H1 (cell line): ENCODE measurements around the gene CACNA1C. TPM values are rescaled to one million over a fixed set of nuclear protein-coding genes. Genes with fewer than 3 reads are reported as not detected.

Experiments used
- CTCF ChIA-PET: fragments of 300-600 bp; sonication (Branson Sonifier 250); formaldehyde crosslinking; loops from one replicate; lab custom pipeline; 2021; ENCODE audit not compliant: partially characterized antibody; lab: Charles Lee
- POLR2A ChIA-PET: fragments of 300-600 bp; sonication (Branson Sonifier 250); formaldehyde crosslinking; loops from one replicate; lab custom pipeline; 2021; ENCODE audit warnings: inconsistent platforms; ENCODE audit not compliant: partially characterized antibody; lab: Charles Lee
- DNase-seq, 2 experiments: peaks; one replicate each; pipeline versions ENCODE4 v3.0.0 to v3.0.0-alpha.2; 2010 to 2022; ENCODE audit warnings: low spot score in 2 of 2, low read depth in 1 of 2, mixed read lengths in 1 of 2
- FAIRE-seq: peaks from 2 replicates; lab custom pipeline; 2011; peaks lifted over from hg19 to GRCh38; lab: Jason Lieb, UNC
- H2AFZ ChIP-seq: 2 replicates; pipeline ENCODE4 v1.8.1; 2012; ENCODE audit warnings: low read length, inconsistent platforms
- H2AK5ac ChIP-seq: 2 replicates; pipeline ENCODE4 v1.6.1; 2013; ENCODE audit warnings: low read depth, low read length
- H2BK120ac ChIP-seq: replicated peaks from 2 replicates; pipeline ENCODE3; 2013; ENCODE audit warnings: low read depth, low read length, inconsistent platforms
- H2BK12ac ChIP-seq: 2 replicates; pipeline ENCODE4 v1.6.1; 2013; ENCODE audit warnings: low read depth, low read length
- H2BK15ac ChIP-seq: 2 replicates; pipeline ENCODE4 v1.6.1; 2013; ENCODE audit warnings: low read length
- H2BK20ac ChIP-seq: 2 replicates; pipeline ENCODE4 v1.6.1; 2013; ENCODE audit warnings: low read length
- H2BK5ac ChIP-seq: 2 replicates; pipeline ENCODE4 v1.6.1; 2013; ENCODE audit warnings: low read depth, low read length
- H3K14ac ChIP-seq: 2 replicates; pipeline ENCODE4 v1.6.1; 2013; ENCODE audit warnings: inconsistent platforms; ENCODE audit not compliant: insufficient read length
- H3K18ac ChIP-seq: 2 replicates; pipeline ENCODE4 v1.6.1; 2013; ENCODE audit warnings: low read length; ENCODE audit errors: extremely low read depth
- H3K23ac ChIP-seq: 2 replicates; pipeline ENCODE4 v1.6.1; 2013; ENCODE audit warnings: inconsistent platforms; ENCODE audit not compliant: insufficient read length
- H3K23me2 ChIP-seq: 2 replicates; pipeline ENCODE4 v1.6.1; 2013; ENCODE audit warnings: low read depth, low read length
- H3K27ac ChIP-seq: 2 replicates; pipeline ENCODE4 v1.6.1; 2011; ENCODE audit warnings: low read depth, low read length, inconsistent platforms
- H3K27me3 ChIP-seq, 4 experiments: replicated peaks in 1 of 4; 1 replicate in 1 of 4; 2 replicates in 3 of 4; pipeline versions ENCODE4 v1.6.1 to v1.8.1; 2011 to 2013; ENCODE audit warnings: low read length in 3 of 4, mild to moderate bottlenecking in 3 of 4, inconsistent platforms in 2 of 4, mixed read lengths in 2 of 4, moderate library complexity in 1 of 4; ENCODE audit not compliant: control insufficient read depth in 3 of 4, insufficient read depth in 3 of 4; ENCODE audit errors: extremely low read depth in 1 of 4
- H3K36me3 ChIP-seq, 4 experiments: 2 replicates each; pipeline versions ENCODE4 v1.6.1 to v1.8.1; 2011 to 2013; ENCODE audit warnings: mild to moderate bottlenecking in 4 of 4, low read length in 3 of 4, moderate library complexity in 2 of 4, control low read depth in 1 of 4, inconsistent platforms in 1 of 4; ENCODE audit not compliant: insufficient read depth in 4 of 4, control insufficient read depth in 2 of 4
- H3K4ac ChIP-seq: replicated peaks from 2 replicates; pipeline ENCODE3; 2013; ENCODE audit warnings: low read length, low read depth, mixed read lengths, inconsistent platforms; ENCODE audit not compliant: insufficient read length
- H3K4me1 ChIP-seq, 4 experiments: replicated peaks in 1 of 4; 1 replicate in 1 of 4; 2 replicates in 3 of 4; pipeline versions ENCODE4 v1.6.1 to v1.8.1; 2011 to 2013; ENCODE audit warnings: low read length in 3 of 4, inconsistent platforms in 2 of 4, mixed read lengths in 1 of 4; ENCODE audit not compliant: insufficient read depth in 4 of 4, control insufficient read depth in 3 of 4
- H3K4me2 ChIP-seq, 2 experiments: 2 replicates each; pipeline versions ENCODE4 v1.6.1 to v1.8.1; 2011 to 2013; ENCODE audit warnings: low read depth in 2 of 2, low read length in 2 of 2, control low read depth in 1 of 2, inconsistent platforms in 1 of 2, mild to moderate bottlenecking in 1 of 2; ENCODE audit not compliant: insufficient read depth in 1 of 2
- H3K4me3 ChIP-seq, 4 experiments: fragments of 200-600, 300-600 bp in 1 of 4; sonication (generic), shearing (Covaris generic), sonication (Bioruptor Twin) in 1 of 4; 2 replicates each; pipeline versions ENCODE4 v1.5.1 to v1.8.1; 2011 to 2016; ENCODE audit warnings: low read length in 4 of 4, low read depth in 3 of 4, control low read depth in 2 of 4, inconsistent platforms in 2 of 4, mild to moderate bottlenecking in 2 of 4, mixed read lengths in 1 of 4, moderate library complexity in 1 of 4; ENCODE audit not compliant: insufficient read depth in 2 of 4; ENCODE audit errors: extremely low read depth in 1 of 4
- H3K56ac ChIP-seq: replicated peaks from 2 replicates; pipeline ENCODE3; 2013; ENCODE audit warnings: low read depth, mild to moderate bottlenecking, mixed read lengths, low read length, inconsistent platforms; ENCODE audit not compliant: insufficient read length
- H3K79me1 ChIP-seq: 2 replicates; pipeline ENCODE4 v1.6.1; 2013; ENCODE audit warnings: low read depth, low read length, control low read depth
- H3K79me2 ChIP-seq, 2 experiments: 2 replicates each; pipeline versions ENCODE4 v1.6.1 to v1.8.1; 2012 to 2013; ENCODE audit warnings: low read length in 2 of 2, mild to moderate bottlenecking in 2 of 2, inconsistent platforms in 1 of 2; ENCODE audit not compliant: insufficient read depth in 2 of 2, control insufficient read depth in 1 of 2
- H3K9ac ChIP-seq, 4 experiments: replicated peaks in 1 of 4; 1 replicate in 1 of 4; 2 replicates in 3 of 4; pipeline versions ENCODE4 v1.6.1 to v1.8.1; 2011 to 2013; ENCODE audit warnings: low read depth in 3 of 4, low read length in 3 of 4, control low read depth in 2 of 4, mild to moderate bottlenecking in 2 of 4, moderate library complexity in 2 of 4, inconsistent platforms in 1 of 4; ENCODE audit errors: extremely low read depth in 1 of 4
- H3K9me3 ChIP-seq, 2 experiments: 2 replicates each; pipeline versions ENCODE4 v1.6.1 to v1.8.1; 2012 to 2013; ENCODE audit warnings: mild to moderate bottlenecking in 2 of 2, moderate library complexity in 2 of 2, control low read depth in 1 of 2, inconsistent platforms in 1 of 2, low read depth in 1 of 2, low read length in 1 of 2, mixed read lengths in 1 of 2; ENCODE audit not compliant: insufficient read depth in 2 of 2
- H4K20me1 ChIP-seq, 2 experiments: replicated peaks in 1 of 2; 2 replicates each; pipeline versions ENCODE3 to v1.8.1; 2011 to 2013; ENCODE audit warnings: inconsistent platforms in 2 of 2, low read length in 2 of 2, mild to moderate bottlenecking in 1 of 2; ENCODE audit not compliant: insufficient read depth in 2 of 2, control insufficient read depth in 1 of 2
- H4K5ac ChIP-seq: 2 replicates; pipeline ENCODE4 v1.6.1; 2013; ENCODE audit warnings: low read length, low read depth, mixed read lengths, inconsistent platforms; ENCODE audit not compliant: insufficient read length
- H4K8ac ChIP-seq: 2 replicates; pipeline ENCODE4 v1.8.0; 2013; ENCODE audit warnings: mild to moderate bottlenecking, moderate library complexity, low read length, inconsistent platforms; ENCODE audit not compliant: insufficient read depth; ENCODE audit errors: extremely low read depth
- H4K91ac ChIP-seq: replicated peaks from 2 replicates; pipeline ENCODE3; 2013; ENCODE audit warnings: low read length, mixed read lengths, inconsistent platforms; ENCODE audit not compliant: insufficient read length
- CBX8 ChIP-seq: fragments of 300-800, 300-1000 bp; sonication (generic); IDR thresholded peaks from 2 replicates; pipeline ENCODE4 v1.7.1; 2016; ENCODE audit warnings: low read depth, low read length, borderline replicate concordance
- GTF2F1 ChIP-seq: IDR thresholded peaks from 2 replicates; pipeline ENCODE4 v1.6.1; 2012; ENCODE audit warnings: low read depth, low read length, improper control_type of control experiment, borderline replicate concordance
- JUN ChIP-seq: IDR thresholded peaks from 2 replicates; pipeline ENCODE4 v1.6.1; 2011; ENCODE audit warnings: low read depth, mild to moderate bottlenecking, improper control_type of control experiment, low read length
- KDM4A ChIP-seq: IDR thresholded peaks from one replicate; pipeline ENCODE4 v1.7.1; 2012; ENCODE audit warnings: low read depth, mild to moderate bottlenecking, moderate library complexity, low read length, inconsistent platforms; ENCODE audit not compliant: severe bottlenecking
- NRF1 ChIP-seq: IDR thresholded peaks from 2 replicates; pipeline ENCODE4 v1.6.1; 2011; ENCODE audit warnings: mild to moderate bottlenecking, low read depth, low read length, improper control_type of control experiment
- RAD21 ChIP-seq, 2 experiments: IDR thresholded peaks in 1 of 2; conservative IDR thresholded peaks in 1 of 2; 2 replicates each; pipeline ENCODE4 v1.6.1; 2011; ENCODE audit warnings: low read depth in 2 of 2, low read length in 2 of 2, improper control_type of control experiment in 1 of 2, inconsistent platforms in 1 of 2, mild to moderate bottlenecking in 1 of 2, moderate library complexity in 1 of 2
- TAF7 ChIP-seq: optimal IDR thresholded peaks from 2 replicates; pipeline ENCODE3; 2011; ENCODE audit warnings: low read depth, mild to moderate bottlenecking, inconsistent platforms, low read length, moderate library complexity, borderline replicate concordance
- WGBS, 2 experiments: shearing (Covaris generic) in 1 of 2; methylation state at CpG; one replicate each; pipeline versions ENCODE4 v1.1.6 to v1.1.7; 2013 to 2015; ENCODE audit warnings: low lambda C conversion rate in 2 of 2, mixed read lengths in 2 of 2, inconsistent platforms in 1 of 2, low coverage in 1 of 2, missing lambda C conversion rate in 1 of 2; ENCODE audit not compliant: insufficient replicate concordance in 2 of 2, insufficient coverage in 1 of 2, insufficient read length in 1 of 2; ENCODE audit errors: extremely low coverage in 1 of 2, missing lambda C conversion rate in 1 of 2; 5-methylcytosine and 5-hydroxymethylcytosine counted together
- polyA plus RNA-seq, 7 experiments: library from polyadenylated mRNA; depleted of rRNA in 3 of 7; stranded (reverse) in 5 of 7; unstranded in 2 of 7; fragments of >200 nt in 5 of 7; fragments of 200-250 nt in 2 of 7; gene quantifications; 1 replicate in 5 of 7; 2 replicates in 1 of 7; 4 replicates in 1 of 7; pipeline versions ENCODE4 v1.2.1 to v1.2.3, GENCODE V29; 2011 to 2013; ENCODE audit warnings: missing spikeins in 2 of 7, mixed read lengths in 2 of 7
- total RNA-seq: library from RNA; stranded (reverse); fragmentation: NEBNext Ultra II Directional; extraction: Animal tissue kit (Norgen Biotek cat#: 25700); gene quantifications from 2 replicates; pipeline ENCODE4 v1.2.1, GENCODE V29; 2021

Gene CACNA1C
- total and polyA plus RNA-seq, 2 of the 8 experiments (the other 6 are each of a cell fraction or from before 2014, with no cell fraction given), result 1.3 TPM

DNA sequence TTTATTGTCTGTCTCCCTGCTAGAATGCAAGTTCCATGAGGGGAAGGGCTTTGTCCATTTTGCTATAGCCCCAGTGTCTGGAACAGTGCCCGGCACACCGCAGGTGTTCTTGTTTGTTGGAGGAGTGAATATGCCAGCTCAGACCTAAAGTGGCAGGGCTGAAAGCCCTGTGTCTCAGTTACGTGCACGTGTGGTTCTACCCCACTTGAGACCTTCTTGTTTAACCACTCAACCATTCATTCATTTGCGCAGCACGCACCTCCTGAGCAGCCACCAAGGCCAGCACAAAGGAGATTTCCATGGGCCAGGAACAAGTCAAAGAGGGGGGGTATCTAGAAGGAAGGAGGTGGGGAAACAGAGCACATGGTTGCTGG, 404.0 kb downstream of the CACNA1C start:
- no peak overlapping the region for H3K4me2 ChIP-seq
- no peak overlapping the region for H2BK5ac ChIP-seq
- H2BK15ac ChIP-seq, result no peak overlapping the region
- H3K4me3 ChIP-seq, result no peak overlapping the region; a peak in 1 of 8 replicates
- WGBS, 2 experiments, result 89% methylated on average over 6 of the region's 6 CpGs; no CpG with 5 or more reads in 1 of the 2 experiments
- no peaks in the 10 kb centered on the region for H4K20me1 ChIP-seq
- no peak overlapping the region for H2BK20ac ChIP-seq
- H3K14ac ChIP-seq, result no peak overlapping the region
- H4K5ac ChIP-seq, result no peak overlapping the region
- no peaks in the 10 kb centered on the region for H3K79me2 ChIP-seq
- H3K27ac ChIP-seq, result no peak overlapping the region
- H3K23ac ChIP-seq, result no peak overlapping the region
- H3K27me3 ChIP-seq, result no peaks in the 10 kb centered on the region; a peak in 1 of 7 replicates
- no peak overlapping the region for H2AK5ac ChIP-seq
- no peaks in the 10 kb centered on the region for H3K36me3 ChIP-seq
- FAIRE-seq, result no peak
- no peaks in the 10 kb centered on the region for H3K79me1 ChIP-seq
- H2BK12ac ChIP-seq, result no peak overlapping the region
- no peaks in the 10 kb centered on the region for H3K9me3 ChIP-seq
- no peak overlapping the region for H3K9ac ChIP-seq
- POLR2A ChIA-PET, result no interaction called here
- H3K23me2 ChIP-seq, result no peaks in the 10 kb centered on the region
- H3K4ac ChIP-seq, result no peak overlapping the region
- no peak overlapping the region for H2BK120ac ChIP-seq
- DNase-seq, result no peak
- no peak overlapping the region for H3K18ac ChIP-seq
- H4K8ac ChIP-seq, result no peak overlapping the region
- H3K4me1 ChIP-seq, result peaks cover 0 to 2% (median 0%) of the 10 kb centered on the region in 4 experiments; a peak in 1 of 7 replicates
- no peak overlapping the region for H3K56ac ChIP-seq
- no peak overlapping the region for H2AFZ ChIP-seq
- CTCF ChIA-PET, result interaction anchor here (1.3 kb wide), 1 partner anchor 168 kb away, joined by 3 read pairs; no protein-coding TSS in a partner anchor
- no peak overlapping the region for H4K91ac ChIP-seq
- TF ChIP-seq CBX8 (no peak), NRF1 (no peak), JUN (no peak), KDM4A (no peak), RAD21 (IDR thresholded peaks at IDR 0.05 in 1 of 2, conservative IDR thresholded peaks at IDR 0.05 in 1 of 2; ENCODE audit: low read depth in 2 of 2, low read length in 2 of 2) (no peak), GTF2F1 (no peak), TAF7 (no peak)
